HG03159 (cell line): ENCODE results near the gene FCMR.
"Not testable (repeated sequence)": the region's sequence is repeated elsewhere in the genome, so short reads cannot be mapped to it uniquely, and the experiment has no call there.

Experiments used
- ATAC-seq: cut with Tn5 transposase; IDR thresholded peaks from one replicate; pipeline ENCODE4 v1.9.1; 2021; ENCODE audit warnings: mild to moderate bottlenecking, moderate library complexity; ENCODE audit not compliant: unreplicated experiment

FCMR gene

GRCh38 chr1:206924592-206925105 lies 2.9 kb upstream of the FCMR start:
- ATAC-seq, result peak; percentile 13

- ATAC-seq, result not testable (repeated sequence)
These were observed 2.3 kb upstream of the FCMR start for GRCh38 chr1:206923961-206924557.

GRCh38 chr1:206923009-206923960 lies 1.5 kb upstream of the FCMR start:
- peak; percentile 43 for ATAC-seq

- ATAC-seq, result no peak
These were observed 783 bp upstream of the FCMR start for GRCh38 chr1:206922524-206922923.

GRCh38 chr1:206918076-206918475 lies 3.7 kb downstream of the FCMR start:
- no peak for ATAC-seq

GRCh38 chr1:206916000-206916709 lies 5.6 kb downstream of the FCMR start:
- ATAC-seq, result no peak

- no peak for ATAC-seq
These were observed 6.6 kb downstream of the FCMR start for GRCh38 chr1:206915030-206915735.

GRCh38 chr1:206913766-206914537 lies 7.8 kb downstream of the FCMR start:
- ATAC-seq, result no peak

- no peak for ATAC-seq
These were observed 9.2 kb downstream of the FCMR start for GRCh38 chr1:206912445-206913095.

GRCh38 chr1:206911064-206911663 lies 10.6 kb downstream of the FCMR start:
- ATAC-seq, result no peak

- no peak for ATAC-seq
These were observed 11.8 kb downstream of the FCMR start for GRCh38 chr1:206909883-206910318.

GRCh38 chr1:206909161-206909882 lies 12.4 kb downstream of the FCMR start:
- no peak for ATAC-seq

GRCh38 chr1:206908038-206908437 lies 13.7 kb downstream of the FCMR start:
- ATAC-seq, result no peak

GRCh38 chr1:206907304-206907991 lies 14.3 kb downstream of the FCMR start:
- no peak for ATAC-seq

GRCh38 chr1:206905295-206906164 lies 16.2 kb downstream of the FCMR start:
- no peak for ATAC-seq

GRCh38 chr1:206904423-206905142 lies 17.2 kb downstream of the FCMR start:
- no peak for ATAC-seq
